Epithelial cell of proximal tubule (primary cell): ENCODE measurements around the gene TDG. TPM values are rescaled to one million over a fixed set of nuclear protein-coding genes. Genes with fewer than 3 reads are reported as not detected.

Experiments
- DNase-seq: peaks from one replicate; pipeline ENCODE4 v3.0.0-alpha.2; 2011; ENCODE audit warnings: low read depth
- H3K4me3 ChIP-seq: 2 replicates; pipeline ENCODE4 v1.5.1; 2011; ENCODE audit warnings: low read depth, mild to moderate bottlenecking, low read length
- total RNA-seq: library from RNA; depleted of rRNA; stranded (reverse); fragments of >200 nt; gene quantifications from 2 replicates; pipeline ENCODE4 v1.2.3, GENCODE V29; 2015
- TF ChIP-seq, protein P1 (sequence below): conservative IDR thresholded peaks from 2 replicates; pipeline ENCODE4 v1.5.1; 2012; ENCODE audit warnings: low read depth, mild to moderate bottlenecking, low read length

Gene TDG
- total RNA-seq, 1 donor from 2014 or later = 18.9 TPM

- TF ChIP-seq, protein P1, sequence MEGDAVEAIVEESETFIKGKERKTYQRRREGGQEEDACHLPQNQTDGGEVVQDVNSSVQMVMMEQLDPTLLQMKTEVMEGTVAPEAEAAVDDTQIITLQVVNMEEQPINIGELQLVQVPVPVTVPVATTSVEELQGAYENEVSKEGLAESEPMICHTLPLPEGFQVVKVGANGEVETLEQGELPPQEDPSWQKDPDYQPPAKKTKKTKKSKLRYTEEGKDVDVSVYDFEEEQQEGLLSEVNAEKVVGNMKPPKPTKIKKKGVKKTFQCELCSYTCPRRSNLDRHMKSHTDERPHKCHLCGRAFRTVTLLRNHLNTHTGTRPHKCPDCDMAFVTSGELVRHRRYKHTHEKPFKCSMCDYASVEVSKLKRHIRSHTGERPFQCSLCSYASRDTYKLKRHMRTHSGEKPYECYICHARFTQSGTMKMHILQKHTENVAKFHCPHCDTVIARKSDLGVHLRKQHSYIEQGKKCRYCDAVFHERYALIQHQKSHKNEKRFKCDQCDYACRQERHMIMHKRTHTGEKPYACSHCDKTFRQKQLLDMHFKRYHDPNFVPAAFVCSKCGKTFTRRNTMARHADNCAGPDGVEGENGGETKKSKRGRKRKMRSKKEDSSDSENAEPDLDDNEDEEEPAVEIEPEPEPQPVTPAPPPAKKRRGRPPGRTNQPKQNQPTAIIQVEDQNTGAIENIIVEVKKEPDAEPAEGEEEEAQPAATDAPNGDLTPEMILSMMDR = no peak
- H3K4me3 ChIP-seq = no peak overlapping the region
Observed at GRCh38 chr12:104000807-104001434, 35.2 kb downstream of the TDG start.

GRCh38 chr12:104002686-104003085 lies 37.0 kb downstream of the TDG start:
- no peak for DNase-seq
- TF ChIP-seq, protein P1 = no peak

More at GRCh38 chr12:104000807-104001434, 35.2 kb downstream of the TDG start:
- no peak for DNase-seq

DNA sequence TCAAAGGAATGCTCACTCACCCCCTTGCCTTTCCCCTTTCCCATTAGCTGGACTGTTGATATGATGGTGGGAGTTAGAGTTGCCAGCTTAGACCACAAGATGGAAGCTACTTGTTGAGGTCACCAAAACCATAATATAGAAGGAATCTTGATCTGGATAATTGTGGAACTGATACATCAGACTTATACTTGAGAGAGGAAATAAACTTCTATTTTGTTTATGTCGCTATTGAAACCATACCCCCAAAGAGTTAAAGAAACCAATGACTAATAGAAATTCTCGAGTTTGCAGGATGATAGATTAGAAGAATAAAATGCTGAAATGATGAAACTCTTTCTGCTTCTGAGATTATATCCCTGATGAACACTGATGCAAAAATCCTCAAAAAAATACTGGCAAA lies 37.9 kb downstream of the TDG start:
- no peak for DNase-seq
- TF ChIP-seq, protein P1 = no peak

More at GRCh38 chr12:104002686-104003085, 37.0 kb downstream of the TDG start:
- no peak overlapping the region for H3K4me3 ChIP-seq

GRCh38 chr12:104006929-104007328 lies 41.3 kb downstream of the TDG start:
- DNase-seq = peak; percentile 52
- no peak overlapping the region for H3K4me3 ChIP-seq
- TF ChIP-seq, protein P1 = no peak

More for the DNA sequence above, 37.9 kb downstream of the TDG start:
- H3K4me3 ChIP-seq = no peak overlapping the region

DNA sequence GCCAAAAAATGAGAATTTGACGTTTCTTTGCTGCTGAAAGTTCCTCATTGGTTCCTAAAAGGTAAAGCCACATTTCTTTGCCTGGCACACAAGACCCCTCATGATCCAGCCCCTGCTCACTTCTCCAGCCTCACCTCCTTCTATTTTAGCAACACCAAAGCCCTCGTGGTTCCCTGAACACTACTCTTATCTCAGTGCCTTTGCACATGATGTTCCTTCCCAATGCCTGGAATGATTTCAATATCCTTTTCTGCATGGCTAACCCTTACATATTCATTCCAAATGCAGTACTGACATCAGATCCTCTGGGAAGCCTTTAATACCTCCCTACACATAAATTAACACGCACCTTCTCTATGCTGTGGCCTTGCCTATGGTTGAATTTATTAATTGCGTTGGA lies 44.4 kb downstream of the TDG start:
- TF ChIP-seq, protein P1 = no peak
- no peak overlapping the region for H3K4me3 ChIP-seq
- DNase-seq = no peak

- no peak overlapping the region for H3K4me3 ChIP-seq
- TF ChIP-seq, protein P1 = no peak
- DNase-seq = no peak
Observed at GRCh38 chr12:104010606-104011169, 45.0 kb downstream of the TDG start.

DNA sequence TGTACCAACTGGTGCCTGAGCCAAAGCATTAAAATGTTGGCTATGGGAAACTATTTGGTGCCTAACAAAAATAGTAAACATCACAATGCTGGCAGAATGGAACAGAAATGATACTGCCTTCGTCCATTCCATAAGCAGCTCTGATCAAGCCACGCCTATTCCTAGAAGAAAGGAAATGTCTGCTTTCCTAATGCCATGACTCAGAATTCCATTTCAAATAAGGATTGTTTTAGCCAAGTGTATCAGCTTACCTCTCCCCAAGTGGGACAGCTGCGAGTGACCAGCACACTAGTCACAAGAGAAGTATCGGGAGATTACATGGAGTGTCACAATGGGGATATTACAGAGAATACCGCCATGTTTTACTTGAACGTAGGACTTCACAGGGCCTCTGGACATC lies 45.6 kb downstream of the TDG start:
- TF ChIP-seq, protein P1 = no peak
- DNase-seq = peak; percentile 29
- H3K4me3 ChIP-seq = no peak overlapping the region
